Testis (tissue), 2 donors: Measurements from ENCODE around the gene FUT8.

Source experiments
- CTCF ChIP-seq, 3 experiments: fragments of 450-650 bp in 2 of 3; fragments of 200-600 bp in 1 of 3; sonication (generic) in 1 of 3; IDR thresholded peaks; one replicate each; pipeline ENCODE4 v1.5.1; 2016 to 2019; ENCODE audit warnings: antibody characterized with exemption in 3 of 3, mild to moderate bottlenecking in 2 of 3, moderate library complexity in 1 of 3
- POLR2A ChIP-seq: fragments of 450-650 bp; IDR thresholded peaks from one replicate; pipeline ENCODE4 v1.6.1; 2017; ENCODE audit warnings: antibody characterized with exemption, mild to moderate bottlenecking, moderate library complexity

GRCh38 chr14:65423982-65424381, 11.5 kb downstream of the FUT8 start:
- TF ChIP-seq CTCF (IDR thresholded peaks at IDR 0.05) (no peak), POLR2A (no peak)
